CD4-positive, alpha-beta memory T cell (primary cell): ENCODE measurements around the gene NOS1. TPM values are rescaled to one million over a fixed set of nuclear protein-coding genes. Genes with fewer than 3 reads are reported as not detected.

Experiments
- CTCF ChIA-PET: fragments of 350-600 bp; sonication (Branson Sonifier 250); formaldehyde crosslinking; loops from one replicate; lab custom pipeline; 2021; ENCODE audit warnings: inconsistent platforms; ENCODE audit not compliant: partially characterized antibody; lab: Charles Lee
- POLR2A ChIA-PET: fragments of 350-600 bp; sonication (Branson Sonifier 250); formaldehyde crosslinking; loops from one replicate; lab custom pipeline; 2021; ENCODE audit not compliant: partially characterized antibody; lab: Charles Lee
- DNase-seq, 5 donors: peaks; one replicate each; pipeline versions ENCODE4 v3.0.0 to v3.0.0-alpha.2; 2020 to 2022; ENCODE audit warnings: mixed read lengths in 1 of 5
- H3K27ac ChIP-seq: one replicate; pipeline ENCODE4 v1.7.0; 2013; ENCODE audit warnings: low read depth, low read length
- H3K27me3 ChIP-seq: 2 replicates; pipeline ENCODE4 v1.7.0; 2013; ENCODE audit warnings: mild to moderate bottlenecking, low read length, moderate library complexity; ENCODE audit not compliant: insufficient read depth
- H3K36me3 ChIP-seq: 2 replicates; pipeline ENCODE4 v1.7.0; 2013; ENCODE audit warnings: mild to moderate bottlenecking, low read length, moderate library complexity; ENCODE audit not compliant: insufficient read depth
- H3K4me1 ChIP-seq: 2 replicates; pipeline ENCODE4 v1.7.0; 2013; ENCODE audit warnings: mild to moderate bottlenecking, low read length, moderate library complexity; ENCODE audit not compliant: insufficient read depth
- H3K4me3 ChIP-seq, 2 donors: one replicate each; pipeline ENCODE4 v1.7.0; 2013; ENCODE audit warnings: low read length in 2 of 2, mild to moderate bottlenecking in 1 of 2
- H3K9me3 ChIP-seq, 2 donors: one replicate each; pipeline ENCODE4 v1.7.0; 2013; ENCODE audit warnings: low read length in 2 of 2, control low read depth in 1 of 2; ENCODE audit not compliant: control insufficient read depth in 1 of 2
- H3K27ac Mint-ChIP-seq, 7 donors: one replicate each; pipeline ENCODE4 v1.8.0; 2020 to 2021; ENCODE audit warnings: mixed read lengths in 7 of 7, mild to moderate bottlenecking in 6 of 7, inconsistent platforms in 3 of 7, moderate library complexity in 3 of 7
- H3K27me3 Mint-ChIP-seq, 2 donors: one replicate each; pipeline ENCODE4 v1.8.0; 2020 to 2021; ENCODE audit warnings: mixed read lengths in 2 of 2
- H3K36me3 Mint-ChIP-seq, 2 donors: one replicate each; pipeline ENCODE4 v1.8.0; 2020 to 2021; ENCODE audit warnings: mixed read lengths in 2 of 2, inconsistent platforms in 1 of 2, mild to moderate bottlenecking in 1 of 2
- H3K4me1 Mint-ChIP-seq, 4 donors: one replicate each; pipeline ENCODE4 v1.8.0; 2020 to 2021; ENCODE audit warnings: mixed read lengths in 4 of 4, mild to moderate bottlenecking in 1 of 4
- H3K4me3 Mint-ChIP-seq, 8 donors: one replicate each; pipeline ENCODE4 v1.8.0; 2020 to 2021; ENCODE audit warnings: mixed read lengths in 8 of 8, mild to moderate bottlenecking in 7 of 8, moderate library complexity in 6 of 8, inconsistent platforms in 3 of 8
- H3K9me3 Mint-ChIP-seq, 8 donors: one replicate each; pipeline ENCODE4 v1.8.0; 2020 to 2021; ENCODE audit warnings: mixed read lengths in 8 of 8, mild to moderate bottlenecking in 5 of 8, inconsistent platforms in 3 of 8, moderate library complexity in 1 of 8
- intact Hi-C: fragments of 100-400 bp; cut with micrococcal nuclease; formaldehyde crosslinking; loops from one replicate; pipeline ENCODE4 v1.15.1; 2023
- polyA plus RNA-seq, 2 donors: library from polyadenylated mRNA; unstranded; fragments of 300-500 nt; fragmentation: Illumina TruSeq; gene quantifications; one replicate each; pipeline ENCODE4 v1.2.3, GENCODE V29; 2021
- total RNA-seq, 2 experiments: library from RNA; stranded (reverse); gene quantifications; one replicate each; pipeline ENCODE4 v1.2.3, GENCODE V29; 2021

The NOS1 gene
- total and polyA plus RNA-seq, 4 experiments from 2014 or later, result not detected

DNA sequence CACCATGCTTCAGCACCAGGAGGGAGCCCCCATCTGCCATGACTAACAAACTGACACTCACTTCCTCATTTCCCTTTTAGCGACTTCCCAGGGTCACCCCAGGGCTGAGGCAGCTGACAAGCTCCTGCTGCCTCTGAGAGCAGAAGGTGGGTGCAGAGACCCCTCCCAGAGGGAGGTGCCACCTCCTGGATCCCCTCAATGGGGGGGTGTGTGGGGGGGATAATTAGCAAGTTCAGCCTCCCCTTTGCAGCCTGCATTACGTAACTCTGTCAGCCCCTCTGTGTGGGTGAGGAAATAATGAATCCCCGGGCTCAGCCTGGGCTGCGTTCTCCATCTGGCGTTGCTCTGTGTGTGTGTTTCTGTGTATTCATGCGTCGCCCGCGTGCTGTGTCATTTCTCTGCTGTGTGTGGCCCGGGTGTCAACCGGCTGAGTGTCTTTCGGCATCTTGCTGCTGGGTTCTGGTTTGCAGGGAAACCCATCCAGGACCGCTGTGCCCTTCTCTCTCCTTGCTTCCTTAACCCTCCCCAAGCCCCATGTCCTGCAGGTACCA, 28.0 kb downstream of the NOS1 start:
- Mint-ChIP-seq H3K9me3 (peaks cover 0 to 11% (median 0%) of the 10 kb centered on the region in 8 donors), H3K4me3 (no peak overlapping the region), H3K27ac (no peak overlapping the region), H3K36me3 (no peaks in the 10 kb centered on the region), H3K27me3 (peaks cover 9 to 10% of the 10 kb centered on the region in 2 donors), H3K4me1 (no peaks in the 10 kb centered on the region)
- Histone ChIP-seq H3K9me3 (no peaks in the 10 kb centered on the region), H3K27me3 (no peaks in the 10 kb centered on the region), H3K27ac (no peak overlapping the region), H3K4me1 (no peaks in the 10 kb centered on the region), H3K36me3 (no peaks in the 10 kb centered on the region), H3K4me3 (no peak overlapping the region)
- no peak for DNase-seq
- CTCF ChIA-PET, result no interaction called here
- POLR2A ChIA-PET, result no interaction called here
- intact Hi-C loops, result no loop called here

DNA sequence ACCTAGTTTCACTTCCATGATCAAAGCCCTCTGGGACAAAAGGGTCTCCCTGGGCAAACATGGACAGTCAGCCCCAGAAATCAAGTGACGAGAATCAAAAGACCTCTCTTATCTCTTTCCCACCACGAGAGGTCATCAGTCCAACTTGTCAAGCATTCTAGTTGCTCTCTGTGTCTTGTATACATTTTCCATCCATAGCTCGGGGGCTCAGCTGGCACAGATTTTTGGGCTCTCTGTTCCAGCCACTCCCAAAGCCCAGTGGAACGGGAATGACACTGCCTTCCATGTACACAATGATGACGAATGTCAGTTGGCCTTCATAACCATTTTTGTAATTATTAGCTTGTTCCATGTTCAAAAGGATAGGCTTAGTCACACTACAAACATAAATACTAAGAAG, 29.7 kb downstream of the NOS1 start:
- Mint-ChIP-seq H3K4me3 (no peak overlapping the region), H3K27ac (no peak overlapping the region), H3K4me1 (no peaks in the 10 kb centered on the region), H3K27me3 (peaks cover 9 to 10% of the 10 kb centered on the region in 2 donors), H3K36me3 (no peaks in the 10 kb centered on the region), H3K9me3 (peaks cover 0 to 13% (median 0%) of the 10 kb centered on the region in 8 donors)
- Histone ChIP-seq H3K27ac (no peak overlapping the region), H3K36me3 (no peaks in the 10 kb centered on the region), H3K4me3 (no peak overlapping the region), H3K9me3 (no peaks in the 10 kb centered on the region), H3K27me3 (no peaks in the 10 kb centered on the region), H3K4me1 (no peaks in the 10 kb centered on the region)
- POLR2A ChIA-PET, result no interaction called here
- CTCF ChIA-PET, result no interaction called here
- intact Hi-C loops, result no loop called here
- DNase-seq, result no peak

DNA sequence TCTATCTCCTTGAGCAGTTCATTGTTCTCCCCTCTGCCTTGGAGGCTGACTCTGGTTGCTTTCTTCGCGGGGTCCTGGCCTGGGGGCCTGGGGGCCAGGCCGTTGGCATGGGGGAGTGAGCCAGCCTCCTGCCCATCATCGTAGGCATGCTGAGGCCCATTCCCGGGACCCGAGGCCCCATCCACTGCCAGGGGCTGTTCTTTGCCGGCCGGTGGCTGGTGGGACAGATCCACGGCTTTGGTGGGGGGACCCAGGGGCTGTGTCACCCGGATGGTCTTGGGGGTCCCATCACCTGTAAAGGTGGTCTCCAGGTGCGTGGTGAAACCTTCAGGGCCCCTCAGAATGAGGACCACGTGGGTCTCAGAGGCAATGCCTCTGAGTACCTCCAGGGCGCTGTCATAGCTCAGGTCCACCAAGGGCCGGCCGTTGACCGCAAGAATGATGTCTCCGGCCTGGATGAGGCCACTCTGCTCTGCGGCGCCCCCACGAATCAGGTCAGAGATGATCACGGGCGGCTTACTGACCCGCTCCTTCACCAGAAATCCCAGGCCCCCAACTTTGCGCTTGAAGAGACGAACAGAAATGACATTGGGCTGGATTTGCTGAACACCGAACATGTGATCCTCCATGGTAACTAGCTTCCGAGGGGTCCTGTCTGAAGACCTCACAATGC, 30.8 kb downstream of the NOS1 start:
- Histone ChIP-seq H3K4me1 (no peaks in the 10 kb centered on the region), H3K27ac (no peak overlapping the region), H3K27me3 (no peaks in the 10 kb centered on the region), H3K4me3 (no peak overlapping the region), H3K36me3 (no peaks in the 10 kb centered on the region), H3K9me3 (no peaks in the 10 kb centered on the region)
- peaks cover 7 to 10% of the 10 kb centered on the region in 2 donors for H3K27me3 Mint-ChIP-seq
- DNase-seq, result no peak
- intact Hi-C loops, result no loop called here
- peaks cover 0 to 13% (median 0%) of the 10 kb centered on the region in 8 donors for H3K9me3 Mint-ChIP-seq
- POLR2A ChIA-PET, result no interaction called here
- H3K4me3 Mint-ChIP-seq, result no peak overlapping the region
- no peaks in the 10 kb centered on the region for H3K36me3 Mint-ChIP-seq
- no peaks in the 10 kb centered on the region for H3K4me1 Mint-ChIP-seq
- H3K27ac Mint-ChIP-seq, result no peak overlapping the region
- CTCF ChIA-PET, result no interaction called here

DNA sequence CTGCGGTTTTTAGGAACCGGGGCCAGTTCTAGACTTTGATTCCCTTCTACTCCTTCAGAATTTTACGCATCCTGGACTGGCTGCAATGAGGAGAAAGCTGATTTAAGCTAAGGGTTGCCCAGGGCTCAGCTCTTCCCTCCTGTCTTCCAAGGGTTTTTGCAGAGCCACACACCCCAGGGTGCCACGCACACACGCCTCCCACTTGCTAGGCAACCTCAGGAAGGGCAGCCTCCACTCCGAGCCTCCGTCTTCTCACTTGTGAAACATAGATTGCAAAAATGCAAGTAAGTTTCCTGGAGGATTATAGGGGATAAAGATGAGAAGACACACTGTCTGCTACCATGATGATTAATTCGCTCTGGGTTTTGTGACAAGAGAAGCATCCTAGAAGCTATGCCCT, 31.7 kb downstream of the NOS1 start:
- H3K27me3 ChIP-seq, result no peaks in the 10 kb centered on the region
- H3K27ac Mint-ChIP-seq, result no peak overlapping the region
- no peaks in the 10 kb centered on the region for H3K4me1 ChIP-seq
- no peaks in the 10 kb centered on the region for H3K36me3 Mint-ChIP-seq
- no peaks in the 10 kb centered on the region for H3K4me1 Mint-ChIP-seq
- H3K9me3 ChIP-seq, result no peaks in the 10 kb centered on the region
- CTCF ChIA-PET, result no interaction called here
- no peak for DNase-seq
- intact Hi-C loops, result no loop called here
- H3K36me3 ChIP-seq, result no peaks in the 10 kb centered on the region
- no peak overlapping the region for H3K4me3 Mint-ChIP-seq
- no peak overlapping the region for H3K27ac ChIP-seq
- POLR2A ChIA-PET, result no interaction called here
- peaks cover 0 to 13% (median 0%) of the 10 kb centered on the region in 8 donors for H3K9me3 Mint-ChIP-seq
- H3K4me3 ChIP-seq, result no peak overlapping the region
- H3K27me3 Mint-ChIP-seq, result peaks cover 6 to 7% of the 10 kb centered on the region in 2 donors

DNA sequence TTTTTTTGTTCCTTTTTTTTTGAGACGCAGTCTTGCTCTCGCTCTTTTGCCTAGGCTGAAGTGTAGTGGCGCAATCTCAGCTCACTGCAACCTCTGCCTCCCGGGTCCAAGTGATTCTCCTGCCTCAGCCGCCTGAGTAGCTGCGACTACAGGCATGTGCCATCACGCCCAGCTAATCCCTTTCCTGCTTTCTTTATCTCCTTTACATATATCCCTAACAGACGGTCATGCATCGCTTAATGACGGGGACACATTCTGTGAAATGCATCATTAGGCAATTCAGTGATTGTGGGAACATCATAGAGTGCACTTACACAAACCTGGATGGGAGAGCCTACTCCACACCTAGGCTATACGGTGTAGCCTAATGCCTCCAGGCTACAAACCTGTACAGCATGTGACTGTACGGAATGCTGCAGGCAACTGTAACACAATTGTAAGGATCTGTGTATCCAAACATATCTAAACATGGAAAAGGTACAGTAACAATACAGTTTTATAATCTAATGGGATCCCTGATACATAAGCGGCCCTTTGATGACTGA, 32.8 kb downstream of the NOS1 start:
- peaks cover 4 to 6% of the 10 kb centered on the region in 2 donors for H3K27me3 Mint-ChIP-seq

DNA sequence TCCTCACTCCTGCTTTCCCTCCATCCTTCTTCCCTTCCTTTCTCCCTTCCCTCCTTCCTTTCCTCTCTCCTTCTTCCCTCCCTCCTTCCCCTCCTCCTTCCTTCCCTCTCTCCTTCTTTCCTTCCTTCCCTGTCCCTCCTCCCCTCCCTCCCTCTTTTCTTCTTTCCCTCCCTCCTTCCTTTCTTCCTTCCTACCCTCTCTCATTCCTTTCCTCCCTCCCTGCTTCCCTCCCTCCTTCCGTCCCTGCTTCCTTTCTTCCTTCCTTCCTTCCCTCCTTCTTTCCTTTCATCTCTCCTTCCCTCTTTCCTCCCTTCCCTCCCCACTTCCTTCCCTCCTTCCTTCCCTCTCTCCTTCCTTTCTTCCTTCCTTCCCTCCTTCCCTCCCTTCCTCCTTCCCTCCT, 39.0 kb downstream of the NOS1 start:
- Histone ChIP-seq H3K27ac (no peak overlapping the region), H3K4me3 (no peak overlapping the region), H3K36me3 (no peaks in the 10 kb centered on the region), H3K9me3 (no peaks in the 10 kb centered on the region), H3K4me1 (no peaks in the 10 kb centered on the region), H3K27me3 (no peaks in the 10 kb centered on the region)
- H3K36me3 Mint-ChIP-seq, result no peaks in the 10 kb centered on the region
- ChIA-PET CTCF (no interaction called here), POLR2A (no interaction called here)
- no peak for DNase-seq
- H3K27ac Mint-ChIP-seq, result no peak overlapping the region
- intact Hi-C loops, result no loop called here
- peaks cover 0 to 10% (median 1%) of the 10 kb centered on the region in 8 donors for H3K9me3 Mint-ChIP-seq
- no peak overlapping the region for H3K4me3 Mint-ChIP-seq
- H3K4me1 Mint-ChIP-seq, result no peaks in the 10 kb centered on the region
- H3K27me3 Mint-ChIP-seq, result no peaks in the 10 kb centered on the region

More for the DNA sequence above, 32.8 kb downstream of the NOS1 start:
- ChIA-PET CTCF (no interaction called here), POLR2A (no interaction called here)
- Histone ChIP-seq H3K27me3 (no peaks in the 10 kb centered on the region), H3K27ac (no peak overlapping the region), H3K4me1 (no peaks in the 10 kb centered on the region), H3K9me3 (no peaks in the 10 kb centered on the region), H3K4me3 (no peak overlapping the region), H3K36me3 (no peaks in the 10 kb centered on the region)
- H3K4me1 Mint-ChIP-seq, result no peaks in the 10 kb centered on the region
- intact Hi-C loops, result no loop called here
- DNase-seq, result no peak
- H3K36me3 Mint-ChIP-seq, result no peaks in the 10 kb centered on the region
- no peak overlapping the region for H3K4me3 Mint-ChIP-seq
- H3K27ac Mint-ChIP-seq, result no peak overlapping the region
- peaks cover 0 to 10% (median 0%) of the 10 kb centered on the region in 8 donors for H3K9me3 Mint-ChIP-seq

DNA sequence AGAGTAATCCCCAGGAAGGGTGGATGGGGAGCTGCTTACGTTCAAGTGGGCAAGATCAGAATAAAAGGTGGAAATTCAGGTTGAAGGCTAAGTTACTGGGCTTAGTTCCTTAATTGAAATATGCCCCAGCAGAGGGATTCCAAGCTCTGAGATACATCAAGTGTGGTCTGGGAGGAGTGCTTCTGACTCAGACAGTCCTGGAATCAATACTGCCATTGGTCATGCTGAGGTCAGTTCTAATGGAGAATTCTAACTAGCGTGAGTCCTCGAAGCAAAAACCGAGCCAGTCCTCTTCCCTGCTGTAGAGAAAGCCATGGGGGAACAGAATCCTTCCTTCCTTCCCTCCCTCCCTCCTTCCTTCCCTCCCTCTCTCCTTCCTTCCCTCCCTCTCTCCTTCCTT, 39.9 kb downstream of the NOS1 start:
- no peaks in the 10 kb centered on the region for H3K9me3 ChIP-seq
- Mint-ChIP-seq H3K27me3 (no peaks in the 10 kb centered on the region), H3K27ac (no peak overlapping the region), H3K4me3 (no peak overlapping the region), H3K4me1 (no peaks in the 10 kb centered on the region), H3K9me3 (peaks cover 0 to 13% (median 4%) of the 10 kb centered on the region in 8 donors), H3K36me3 (no peaks in the 10 kb centered on the region)
- no peak for DNase-seq
- H3K4me1 ChIP-seq, result no peaks in the 10 kb centered on the region
- intact Hi-C loops, result no loop called here
- H3K27me3 ChIP-seq, result no peaks in the 10 kb centered on the region
- ChIA-PET POLR2A (no interaction called here), CTCF (no interaction called here)
- H3K36me3 ChIP-seq, result no peaks in the 10 kb centered on the region
- H3K27ac ChIP-seq, result no peak overlapping the region
- no peak overlapping the region for H3K4me3 ChIP-seq
